Ishikawa (cell line): ENCODE results near the gene RRAGB.

ENCODE experiments used
- CEBPB ChIP-seq: IDR thresholded peaks from 2 replicates; pipeline ENCODE4 v1.6.1; 2012
- CREB1 ChIP-seq: IDR thresholded peaks from 2 replicates; pipeline ENCODE4 v1.6.1; 2012; ENCODE audit warnings: low read depth
- EGR1 ChIP-seq: IDR thresholded peaks from 2 replicates; pipeline ENCODE4 v1.6.1; 2012
- EP300 ChIP-seq: IDR thresholded peaks from 2 replicates; pipeline ENCODE4 v1.6.1; 2012; ENCODE audit warnings: borderline replicate concordance
- FOXM1 ChIP-seq: IDR thresholded peaks from 2 replicates; pipeline ENCODE4 v1.6.1; 2012; ENCODE audit warnings: low read depth, borderline replicate concordance
- NFIC ChIP-seq: IDR thresholded peaks from 2 replicates; pipeline ENCODE4 v1.6.1; 2012
- RAD21 ChIP-seq: IDR thresholded peaks from 2 replicates; pipeline ENCODE4 v1.6.1; 2012; ENCODE audit warnings: low read depth
- TAF1 ChIP-seq: IDR thresholded peaks from 2 replicates; pipeline ENCODE4 v1.6.1; 2012; ENCODE audit warnings: low read depth, mild to moderate bottlenecking
- TCF12 ChIP-seq: IDR thresholded peaks from 2 replicates; pipeline ENCODE4 v1.6.1; 2012; ENCODE audit warnings: low read depth
- TEAD4 ChIP-seq: IDR thresholded peaks from 2 replicates; pipeline ENCODE4 v1.6.1; 2012
- YY1 ChIP-seq: IDR thresholded peaks from 2 replicates; pipeline ENCODE4 v1.6.1; 2012; ENCODE audit warnings: low read depth
- ZBTB7A ChIP-seq: IDR thresholded peaks from 2 replicates; pipeline ENCODE4 v1.6.1; 2012; ENCODE audit warnings: low read depth
- TF ChIP-seq, protein P1 (sequence below): IDR thresholded peaks from 2 replicates; pipeline ENCODE4 v1.6.1; 2012
- TF ChIP-seq, protein P2 (sequence below): IDR thresholded peaks from 2 replicates; pipeline ENCODE4 v1.6.1; 2012; ENCODE audit warnings: low read depth, mild to moderate bottlenecking
- TF ChIP-seq, protein P3 (sequence below): IDR thresholded peaks from 2 replicates; pipeline ENCODE4 v1.6.1; 2012

Gene RRAGB

DNA sequence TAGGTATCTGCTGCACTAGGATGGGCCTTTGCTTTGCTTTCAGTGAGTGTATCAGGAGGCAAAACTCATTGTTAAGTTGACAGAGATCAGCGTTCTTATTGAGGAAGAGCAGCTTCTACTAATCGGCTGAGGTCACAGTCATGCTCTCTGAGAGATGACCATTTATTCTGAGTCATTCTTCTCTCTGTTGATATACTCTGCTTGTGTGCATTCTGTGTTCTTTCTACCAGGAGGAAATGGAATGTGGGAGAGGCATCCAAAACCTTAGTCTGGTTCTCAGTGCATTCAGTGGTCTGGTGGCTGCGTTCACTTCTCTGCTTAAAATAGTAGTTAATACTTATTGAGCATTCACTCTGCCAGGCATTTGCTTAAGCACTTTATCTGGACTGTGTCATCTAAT lies 66.2 kb downstream of the RRAGB start:
- TF ChIP-seq NFIC (no peak), RAD21 (no peak), EGR1 (no peak), TCF12 (no peak), EP300 (no peak), CEBPB (no peak), YY1 (no peak), CREB1 (no peak), ZBTB7A (no peak), TAF1 (no peak), FOXM1 (no peak), TEAD4 (no peak)
- TF ChIP-seq, protein P1, sequence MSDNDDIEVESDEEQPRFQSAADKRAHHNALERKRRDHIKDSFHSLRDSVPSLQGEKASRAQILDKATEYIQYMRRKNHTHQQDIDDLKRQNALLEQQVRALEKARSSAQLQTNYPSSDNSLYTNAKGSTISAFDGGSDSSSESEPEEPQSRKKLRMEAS: no peak
- TF ChIP-seq, protein P2, sequence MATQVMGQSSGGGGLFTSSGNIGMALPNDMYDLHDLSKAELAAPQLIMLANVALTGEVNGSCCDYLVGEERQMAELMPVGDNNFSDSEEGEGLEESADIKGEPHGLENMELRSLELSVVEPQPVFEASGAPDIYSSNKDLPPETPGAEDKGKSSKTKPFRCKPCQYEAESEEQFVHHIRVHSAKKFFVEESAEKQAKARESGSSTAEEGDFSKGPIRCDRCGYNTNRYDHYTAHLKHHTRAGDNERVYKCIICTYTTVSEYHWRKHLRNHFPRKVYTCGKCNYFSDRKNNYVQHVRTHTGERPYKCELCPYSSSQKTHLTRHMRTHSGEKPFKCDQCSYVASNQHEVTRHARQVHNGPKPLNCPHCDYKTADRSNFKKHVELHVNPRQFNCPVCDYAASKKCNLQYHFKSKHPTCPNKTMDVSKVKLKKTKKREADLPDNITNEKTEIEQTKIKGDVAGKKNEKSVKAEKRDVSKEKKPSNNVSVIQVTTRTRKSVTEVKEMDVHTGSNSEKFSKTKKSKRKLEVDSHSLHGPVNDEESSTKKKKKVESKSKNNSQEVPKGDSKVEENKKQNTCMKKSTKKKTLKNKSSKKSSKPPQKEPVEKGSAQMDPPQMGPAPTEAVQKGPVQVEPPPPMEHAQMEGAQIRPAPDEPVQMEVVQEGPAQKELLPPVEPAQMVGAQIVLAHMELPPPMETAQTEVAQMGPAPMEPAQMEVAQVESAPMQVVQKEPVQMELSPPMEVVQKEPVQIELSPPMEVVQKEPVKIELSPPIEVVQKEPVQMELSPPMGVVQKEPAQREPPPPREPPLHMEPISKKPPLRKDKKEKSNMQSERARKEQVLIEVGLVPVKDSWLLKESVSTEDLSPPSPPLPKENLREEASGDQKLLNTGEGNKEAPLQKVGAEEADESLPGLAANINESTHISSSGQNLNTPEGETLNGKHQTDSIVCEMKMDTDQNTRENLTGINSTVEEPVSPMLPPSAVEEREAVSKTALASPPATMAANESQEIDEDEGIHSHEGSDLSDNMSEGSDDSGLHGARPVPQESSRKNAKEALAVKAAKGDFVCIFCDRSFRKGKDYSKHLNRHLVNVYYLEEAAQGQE: no peak
- TF ChIP-seq, protein P3, sequence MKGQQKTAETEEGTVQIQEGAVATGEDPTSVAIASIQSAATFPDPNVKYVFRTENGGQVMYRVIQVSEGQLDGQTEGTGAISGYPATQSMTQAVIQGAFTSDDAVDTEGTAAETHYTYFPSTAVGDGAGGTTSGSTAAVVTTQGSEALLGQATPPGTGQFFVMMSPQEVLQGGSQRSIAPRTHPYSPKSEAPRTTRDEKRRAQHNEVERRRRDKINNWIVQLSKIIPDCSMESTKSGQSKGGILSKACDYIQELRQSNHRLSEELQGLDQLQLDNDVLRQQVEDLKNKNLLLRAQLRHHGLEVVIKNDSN: no peak

DNA sequence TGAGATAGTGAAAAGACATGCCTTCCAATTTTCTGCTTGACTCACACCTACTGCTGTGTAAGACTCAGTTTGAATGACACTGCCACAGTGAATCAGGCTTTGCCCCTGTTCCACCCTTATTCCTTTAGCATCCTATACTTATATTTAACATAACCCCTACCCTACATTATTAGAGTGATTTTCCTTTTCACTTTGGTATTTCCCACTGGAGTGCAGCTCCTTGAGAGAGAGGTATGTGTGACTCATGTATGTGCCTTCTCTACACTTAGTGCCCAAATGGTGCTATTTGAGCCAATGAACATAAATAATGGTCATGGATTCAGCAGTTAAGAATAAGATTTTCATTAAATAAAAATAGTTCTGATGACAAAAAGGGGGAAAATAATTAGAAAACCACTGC lies 69.5 kb downstream of the RRAGB start:
- TF ChIP-seq EP300: no peak
- TF ChIP-seq, protein P1: no peak
- no peak for TF ChIP-seq NFIC
- TF ChIP-seq ZBTB7A: no peak
- no peak for TF ChIP-seq TEAD4
- TF ChIP-seq, protein P3: no peak
- no peak for TF ChIP-seq TAF1
- TF ChIP-seq TCF12: no peak
- TF ChIP-seq CEBPB: no peak
- no peak for TF ChIP-seq RAD21
- no peak for TF ChIP-seq CREB1
- no peak for TF ChIP-seq EGR1
- no peak for TF ChIP-seq YY1
- TF ChIP-seq FOXM1: no peak
- TF ChIP-seq, protein P2: no peak

DNA sequence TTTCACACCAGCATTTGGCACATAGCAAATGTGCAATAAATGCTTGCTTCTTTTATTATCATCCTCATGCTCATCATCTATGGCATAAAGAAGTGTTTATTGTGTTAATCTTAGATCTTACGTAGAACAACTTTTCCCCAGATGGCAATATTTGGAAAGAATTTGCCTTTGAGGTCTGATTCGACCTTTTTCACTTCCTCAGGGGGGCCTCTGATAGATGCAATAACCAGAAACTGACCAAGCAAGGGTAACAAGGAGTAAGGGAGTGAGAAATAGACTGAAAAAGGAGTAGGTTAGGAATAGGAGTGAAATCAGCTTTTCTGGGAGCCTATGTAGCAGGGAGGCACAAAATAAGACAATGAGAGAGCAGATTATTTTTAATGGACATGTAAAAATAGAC lies 70.2 kb downstream of the RRAGB start:
- TF ChIP-seq CREB1: no peak
- TF ChIP-seq TCF12: no peak
- TF ChIP-seq RAD21: no peak
- TF ChIP-seq EGR1: no peak
- TF ChIP-seq NFIC: no peak
- TF ChIP-seq ZBTB7A: no peak
- TF ChIP-seq, protein P2: no peak
- no peak for TF ChIP-seq CEBPB
- TF ChIP-seq TAF1: no peak
- TF ChIP-seq, protein P1: no peak
- TF ChIP-seq, protein P3: no peak
- TF ChIP-seq EP300: no peak
- no peak for TF ChIP-seq YY1
- TF ChIP-seq FOXM1: no peak
- TF ChIP-seq TEAD4: no peak

DNA sequence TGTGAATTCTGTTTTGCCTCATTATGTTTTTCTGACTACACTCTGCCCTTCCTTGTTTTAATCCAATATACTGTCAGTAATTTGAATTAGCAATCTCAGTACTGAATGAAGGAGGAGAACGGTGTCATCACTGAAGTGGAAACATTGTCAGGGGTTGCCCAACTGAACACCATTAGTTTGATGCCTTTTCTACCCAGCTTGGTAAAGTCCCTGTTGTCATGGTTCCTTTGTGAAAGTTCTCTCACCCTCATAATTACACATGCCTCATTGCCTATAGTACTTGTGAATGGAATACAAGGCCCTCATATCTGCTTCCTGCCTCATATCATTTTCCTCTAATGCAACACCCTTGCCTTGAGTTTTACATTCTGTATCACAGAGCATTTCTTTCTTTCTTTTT lies 76.9 kb downstream of the RRAGB start:
- TF ChIP-seq CEBPB: no peak
- no peak for TF ChIP-seq TCF12
- no peak for TF ChIP-seq YY1
- TF ChIP-seq EP300: no peak
- TF ChIP-seq TAF1: no peak
- TF ChIP-seq, protein P1: no peak
- TF ChIP-seq ZBTB7A: no peak
- TF ChIP-seq NFIC: no peak
- no peak for TF ChIP-seq CREB1
- TF ChIP-seq, protein P2: no peak
- TF ChIP-seq, protein P3: no peak
- no peak for TF ChIP-seq EGR1
- TF ChIP-seq RAD21: no peak
- no peak for TF ChIP-seq FOXM1
- no peak for TF ChIP-seq TEAD4
